Measurements from ENCODE around the gene KLRK1. TPM values are rescaled to one million over a fixed set of nuclear protein-coding genes. Genes with fewer than 3 reads are reported as not detected.
"Not testable (repeated sequence)": the region's sequence is repeated elsewhere in the genome, so short reads cannot be mapped to it uniquely, and the experiment has no call there.

The KLRK1 gene
- total RNA-seq, 2 donors from 2014 or later = 0.78 to 2.0 TPM

DNA sequence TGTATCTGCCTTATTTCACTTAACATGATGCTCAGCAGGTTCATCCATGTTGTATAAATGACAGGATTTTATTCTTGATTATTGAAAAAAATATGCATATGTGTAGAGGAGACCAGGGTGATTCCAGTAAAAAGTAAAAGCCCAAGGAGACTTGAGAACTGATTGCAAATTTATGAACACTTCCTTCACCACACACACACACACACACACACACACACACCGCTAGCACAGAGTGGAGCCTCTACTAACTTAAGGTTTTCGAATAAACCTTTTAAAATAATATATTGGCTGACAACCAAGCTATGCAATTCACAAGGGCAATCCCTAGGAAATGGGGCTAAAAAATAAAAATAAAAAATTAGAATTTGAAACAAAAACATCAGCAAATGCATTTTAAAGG, 8.3 kb upstream of the KLRK1 start:
- ATAC-seq (no peak), DNase-seq (no peak)
- no peaks in the 10 kb centered on the region for H3K9me3 ChIP-seq (ENCODE audit: control insufficient read depth, low read length, poor library complexity, severe bottlenecking)
- no peak overlapping the region for H3K4me3 Mint-ChIP-seq
- H3K27me3 Mint-ChIP-seq = peaks cover 38% of the 10 kb centered on the region
- peaks cover 2% of the 10 kb centered on the region for H3K36me3 Mint-ChIP-seq (ENCODE audit: low read depth)
- H3K4me1 Mint-ChIP-seq = peaks cover 9% of the 10 kb centered on the region
- H3K27ac Mint-ChIP-seq = no peak overlapping the region

DNA sequence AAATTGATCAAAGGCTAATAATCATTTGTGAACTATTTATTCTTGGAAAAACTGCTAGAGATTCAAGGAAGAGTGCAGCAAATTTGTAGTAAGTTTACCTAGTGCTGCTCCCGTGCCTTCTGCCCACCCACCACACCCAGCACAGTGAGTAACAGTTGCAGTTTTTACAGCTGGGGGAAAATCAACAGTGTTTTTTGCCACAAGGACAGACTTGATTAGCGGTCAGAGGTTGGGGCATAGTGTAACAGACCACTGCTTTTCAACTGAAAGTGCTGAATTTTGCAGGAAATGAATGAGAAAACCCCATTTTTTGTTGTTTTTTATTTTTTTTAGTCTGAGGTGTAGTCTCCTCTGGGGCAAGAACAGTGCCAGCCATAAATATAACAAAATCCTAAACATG, 7.5 kb upstream of the KLRK1 start:
- Mint-ChIP-seq H3K27me3 (peaks cover 43% of the 10 kb centered on the region), H3K4me3 (no peak overlapping the region)
- no peak for DNase-seq

GRCh38 chr12:10396176-10396575, 6.3 kb upstream of the KLRK1 start:
- DNase-seq; H3K9me3 ChIP-seq (ENCODE audit: control insufficient read depth, low read length, poor library complexity, severe bottlenecking); ATAC-seq; H3K36me3 Mint-ChIP-seq (ENCODE audit: low read depth); H3K27ac Mint-ChIP-seq; H3K4me1 Mint-ChIP-seq; H3K4me3 Mint-ChIP-seq: not testable (repeated sequence)
- H3K27me3 Mint-ChIP-seq = peaks cover 41% of the 10 kb centered on the region

More for the DNA sequence above, 7.5 kb upstream of the KLRK1 start:
- H3K36me3 Mint-ChIP-seq (ENCODE audit: low read depth) = peaks cover 2% of the 10 kb centered on the region
- ATAC-seq = no peak
- H3K4me1 Mint-ChIP-seq = peaks cover 9% of the 10 kb centered on the region
- H3K9me3 ChIP-seq (ENCODE audit: control insufficient read depth, low read length, poor library complexity, severe bottlenecking) = no peaks in the 10 kb centered on the region
- no peak overlapping the region for H3K27ac Mint-ChIP-seq

- peaks cover 37% of the 10 kb centered on the region for H3K27me3 Mint-ChIP-seq
- peaks cover 9% of the 10 kb centered on the region for H3K4me1 Mint-ChIP-seq
- peaks cover 2% of the 10 kb centered on the region for H3K36me3 Mint-ChIP-seq (ENCODE audit: low read depth)
- ATAC-seq = peak; percentile 79
- H3K9me3 ChIP-seq (ENCODE audit: control insufficient read depth, low read length, poor library complexity, severe bottlenecking) = no peaks in the 10 kb centered on the region
- H3K4me3 Mint-ChIP-seq = no peak overlapping the region
- H3K27ac Mint-ChIP-seq = peak overlapping the region; percentile 61
- DNase-seq = no peak
Observed at GRCh38 chr12:10395390-10395998, 5.7 kb upstream of the KLRK1 start.

DNA sequence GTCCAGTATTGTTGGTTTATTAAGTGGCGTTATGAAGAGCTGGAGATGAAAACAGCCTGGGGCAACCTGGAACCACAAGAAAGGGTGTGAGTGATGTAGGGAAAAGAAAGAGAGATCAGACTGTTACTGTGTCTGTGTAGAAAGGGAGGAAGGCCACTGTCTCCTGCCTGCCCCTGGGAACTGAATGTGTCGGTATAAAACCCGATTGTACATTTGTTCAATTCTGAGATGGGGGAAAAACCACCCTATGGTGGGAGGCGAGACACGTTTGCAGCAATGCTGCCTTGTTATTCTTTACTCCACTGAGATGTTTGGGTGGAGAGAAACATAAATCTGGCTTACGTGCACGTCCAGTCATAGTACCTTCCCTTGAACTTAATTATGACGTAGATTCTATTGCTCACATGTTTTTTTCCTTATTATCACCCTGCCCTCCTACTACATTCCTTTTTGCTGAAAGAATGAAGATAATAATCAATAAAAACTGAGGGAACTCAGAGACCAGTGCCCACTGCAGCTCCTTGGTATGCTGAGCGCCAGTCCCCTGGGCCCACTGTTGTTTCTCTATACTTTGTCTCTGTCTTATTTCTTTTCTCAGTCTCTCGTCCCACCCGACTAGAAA, 4.8 kb upstream of the KLRK1 start:
- ATAC-seq; DNase-seq; H3K4me3 Mint-ChIP-seq; H3K9me3 ChIP-seq (ENCODE audit: control insufficient read depth, low read length, poor library complexity, severe bottlenecking); H3K4me1 Mint-ChIP-seq; H3K36me3 Mint-ChIP-seq (ENCODE audit: low read depth): not testable (repeated sequence)
- Mint-ChIP-seq H3K27me3 (peaks cover 44% of the 10 kb centered on the region), H3K27ac (peak overlapping the region; percentile 61)

DNA sequence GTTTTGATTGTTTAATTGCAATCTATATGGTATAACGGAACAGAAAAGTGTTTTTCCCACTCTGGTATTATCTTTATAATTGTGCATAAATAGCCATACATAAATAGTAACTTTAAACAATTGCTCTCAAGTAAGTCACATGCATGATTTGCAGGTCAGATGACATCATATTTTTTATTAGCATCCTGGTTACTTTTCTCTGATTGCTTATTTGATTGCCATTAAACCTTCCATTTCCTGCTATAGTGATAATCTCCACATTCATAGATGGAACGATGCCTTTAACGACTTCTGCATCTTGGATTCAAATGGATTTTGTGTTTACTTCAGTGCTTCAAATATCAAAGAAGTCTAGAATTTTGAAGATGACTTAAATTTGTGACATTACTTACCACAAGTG, 3.5 kb upstream of the KLRK1 start:
- DNase-seq (no peak), ATAC-seq (no peak)
- Mint-ChIP-seq H3K4me1 (peaks cover 9% of the 10 kb centered on the region), H3K27ac (no peak overlapping the region), H3K4me3 (no peak overlapping the region), H3K36me3 (ENCODE audit: low read depth) (no peaks in the 10 kb centered on the region), H3K27me3 (peaks cover 48% of the 10 kb centered on the region)
- no peaks in the 10 kb centered on the region for H3K9me3 ChIP-seq (ENCODE audit: control insufficient read depth, low read length, poor library complexity, severe bottlenecking)

- peaks cover 48% of the 10 kb centered on the region for H3K27me3 Mint-ChIP-seq
- no peak overlapping the region for H3K4me3 Mint-ChIP-seq
- no peaks in the 10 kb centered on the region for H3K36me3 Mint-ChIP-seq (ENCODE audit: low read depth)
- DNase-seq (no peak), ATAC-seq (no peak)
- no peaks in the 10 kb centered on the region for H3K9me3 ChIP-seq (ENCODE audit: control insufficient read depth, low read length, poor library complexity, severe bottlenecking)
- no peak overlapping the region for H3K27ac Mint-ChIP-seq
- H3K4me1 Mint-ChIP-seq = peaks cover 9% of the 10 kb centered on the region
Observed at GRCh38 chr12:10392394-10392930, 2.6 kb upstream of the KLRK1 start.

- not testable (repeated sequence) for H3K27ac Mint-ChIP-seq; H3K9me3 ChIP-seq (ENCODE audit: control insufficient read depth, low read length, poor library complexity, severe bottlenecking); H3K4me1 Mint-ChIP-seq; DNase-seq; H3K4me3 Mint-ChIP-seq; H3K36me3 Mint-ChIP-seq (ENCODE audit: low read depth); ATAC-seq
- H3K27me3 Mint-ChIP-seq = peaks cover 48% of the 10 kb centered on the region
Observed at GRCh38 chr12:10390991-10391390, 1.1 kb upstream of the KLRK1 start.

- ATAC-seq (no peak), DNase-seq (no peak)
- H3K36me3 Mint-ChIP-seq (ENCODE audit: low read depth) = no peaks in the 10 kb centered on the region
- H3K4me3 Mint-ChIP-seq = no peak overlapping the region
- no peaks in the 10 kb centered on the region for H3K4me1 Mint-ChIP-seq
- H3K27me3 Mint-ChIP-seq = peaks cover 35% of the 10 kb centered on the region
- no peaks in the 10 kb centered on the region for H3K9me3 ChIP-seq (ENCODE audit: control insufficient read depth, low read length, poor library complexity, severe bottlenecking)
- H3K27ac Mint-ChIP-seq = no peak overlapping the region
Observed at GRCh38 chr12:10388624-10389413, 1.0 kb downstream of the KLRK1 start.

DNA sequence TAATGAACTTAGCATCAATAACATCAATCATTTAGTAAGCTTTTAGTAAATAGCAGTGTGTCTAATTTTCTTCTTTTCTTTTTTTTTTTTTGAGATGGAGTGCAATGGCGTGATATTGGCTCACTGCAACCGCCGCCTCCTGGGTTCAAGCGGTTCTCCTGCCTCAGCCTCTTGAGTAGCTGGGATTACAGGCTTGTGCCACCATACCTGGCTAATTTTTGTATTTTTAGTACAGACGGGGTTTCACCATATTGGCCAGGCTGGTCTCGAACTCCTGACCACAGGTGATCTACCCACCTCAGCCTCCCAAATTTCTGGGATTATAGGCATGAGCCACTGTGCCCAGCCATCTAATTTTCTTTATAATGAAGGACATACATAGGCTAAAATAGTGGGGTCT, 2.3 kb downstream of the KLRK1 start:
- H3K4me3 Mint-ChIP-seq, H3K27ac Mint-ChIP-seq, DNase-seq: not testable (repeated sequence)

GRCh38 chr12:10386857-10387256, 3.0 kb downstream of the KLRK1 start:
- Mint-ChIP-seq H3K4me3 (no peak overlapping the region), H3K27ac (no peak overlapping the region), H3K4me1 (no peaks in the 10 kb centered on the region), H3K27me3 (peaks cover 34% of the 10 kb centered on the region), H3K36me3 (ENCODE audit: low read depth) (no peaks in the 10 kb centered on the region)
- DNase-seq (no peak), ATAC-seq (no peak)
- H3K9me3 ChIP-seq (ENCODE audit: control insufficient read depth, low read length, poor library complexity, severe bottlenecking) = no peaks in the 10 kb centered on the region

More for the DNA sequence above, 2.3 kb downstream of the KLRK1 start:
- H3K4me1 Mint-ChIP-seq; ATAC-seq; H3K9me3 ChIP-seq (ENCODE audit: control insufficient read depth, low read length, poor library complexity, severe bottlenecking); H3K36me3 Mint-ChIP-seq (ENCODE audit: low read depth): not testable (repeated sequence)
- peaks cover 33% of the 10 kb centered on the region for H3K27me3 Mint-ChIP-seq

DNA sequence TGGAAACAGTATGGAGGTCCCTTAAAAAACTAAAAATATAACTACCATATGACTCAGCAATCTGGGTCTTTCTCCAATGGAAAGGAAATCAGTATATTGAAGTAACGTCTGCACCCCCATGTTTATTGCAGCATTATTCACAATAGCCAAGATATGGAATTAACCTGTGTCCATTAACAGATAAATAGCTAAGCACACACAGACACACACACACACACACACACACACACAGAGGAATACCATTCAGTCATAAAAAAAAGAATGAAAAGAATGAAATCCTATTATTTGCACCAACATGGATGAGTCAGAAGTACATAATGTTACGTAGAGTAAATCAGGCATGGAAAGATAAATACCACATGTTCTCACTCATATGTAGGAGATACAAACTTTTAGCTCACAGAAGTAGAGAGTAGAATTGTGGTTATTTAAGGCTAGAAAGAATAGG, 4.7 kb downstream of the KLRK1 start:
- no peak overlapping the region for H3K27ac Mint-ChIP-seq
- no peaks in the 10 kb centered on the region for H3K9me3 ChIP-seq (ENCODE audit: control insufficient read depth, low read length, poor library complexity, severe bottlenecking)
- no peaks in the 10 kb centered on the region for H3K4me1 Mint-ChIP-seq
- no peak overlapping the region for H3K4me3 Mint-ChIP-seq
- DNase-seq (no peak), ATAC-seq (no peak)
- H3K36me3 Mint-ChIP-seq (ENCODE audit: low read depth) = no peaks in the 10 kb centered on the region
- H3K27me3 Mint-ChIP-seq = peaks cover 47% of the 10 kb centered on the region

- DNase-seq (no peak), ATAC-seq (no peak)
- no peaks in the 10 kb centered on the region for H3K36me3 Mint-ChIP-seq (ENCODE audit: low read depth)
- H3K4me1 Mint-ChIP-seq = no peaks in the 10 kb centered on the region
- H3K27ac Mint-ChIP-seq = no peak overlapping the region
- H3K9me3 ChIP-seq (ENCODE audit: control insufficient read depth, low read length, poor library complexity, severe bottlenecking) = no peaks in the 10 kb centered on the region
- no peak overlapping the region for H3K4me3 Mint-ChIP-seq
- peaks cover 43% of the 10 kb centered on the region for H3K27me3 Mint-ChIP-seq
Observed at GRCh38 chr12:10384191-10384590, 5.7 kb downstream of the KLRK1 start.

Measured in T-helper 17 cell (primary cell).